ENCODE measurements around the gene ETFRF1.

Gene ETFRF1

DNA sequence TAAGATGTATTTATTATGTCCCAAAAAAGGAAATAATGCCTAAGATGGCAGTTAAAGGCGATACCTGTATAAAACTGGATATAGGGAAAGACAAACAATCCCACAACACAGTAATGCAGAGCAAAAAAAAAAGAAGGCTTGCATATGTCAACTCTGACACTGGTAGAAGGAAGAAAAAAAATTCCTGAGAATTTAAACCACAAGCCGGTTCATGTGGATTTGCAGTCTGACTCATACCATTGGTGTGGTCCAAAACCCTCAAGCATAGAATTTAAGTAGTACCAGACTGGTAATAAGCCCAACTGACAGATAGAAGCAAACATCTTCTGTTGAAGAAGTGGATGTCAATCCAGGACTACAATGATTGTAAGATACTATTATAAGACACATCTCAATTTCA, 7.3 kb upstream of the ETFRF1 start:
- Histone ChIP-seq H3K4me1 (ENCODE audit: control insufficient read depth, insufficient read depth, low read length) (peaks cover 7% of the 10 kb centered on the region), H3K4me3 (ENCODE audit: low read length) (no peak overlapping the region), H3K36me3 (ENCODE audit: control insufficient read depth, insufficient read depth, low read length, severe bottlenecking) (no peaks in the 10 kb centered on the region), H3K9ac (ENCODE audit: low read length) (no peak overlapping the region), H3K27me3 (replicated peaks; ENCODE audit: control insufficient read depth, insufficient read depth, low read length) (no peaks in the 10 kb centered on the region), H3K9me3 (ENCODE audit: control insufficient read depth, low read length) (no peaks in the 10 kb centered on the region)
- DNase-seq (ENCODE audit: low read depth), result peak; percentile 91

DNA sequence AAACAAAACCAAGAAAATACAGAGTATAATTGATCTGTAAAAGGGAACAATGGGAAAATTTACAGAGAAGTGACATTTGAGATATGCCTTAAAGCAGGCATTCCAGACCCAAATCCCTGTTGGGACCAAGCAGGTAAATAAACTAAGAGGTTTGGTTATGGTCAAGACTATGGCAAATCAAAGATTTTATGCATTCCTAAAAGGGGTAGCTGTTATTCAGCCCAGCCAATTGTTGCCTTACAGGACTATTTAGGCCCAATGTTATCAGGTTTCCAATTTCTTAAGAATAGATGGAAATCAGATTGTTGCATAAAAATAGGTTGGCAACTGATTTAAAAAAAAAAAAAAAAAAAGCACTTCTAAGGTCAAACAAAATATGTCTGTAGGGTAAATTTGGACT, 5.4 kb upstream of the ETFRF1 start:
- Histone ChIP-seq H3K36me3 (ENCODE audit: control insufficient read depth, insufficient read depth, low read length, severe bottlenecking) (no peaks in the 10 kb centered on the region), H3K4me1 (ENCODE audit: control insufficient read depth, insufficient read depth, low read length) (peaks cover 13% of the 10 kb centered on the region), H3K4me3 (ENCODE audit: low read length) (no peak overlapping the region), H3K9me3 (ENCODE audit: control insufficient read depth, low read length) (no peaks in the 10 kb centered on the region), H3K9ac (ENCODE audit: low read length) (no peak overlapping the region), H3K27me3 (replicated peaks; ENCODE audit: control insufficient read depth, insufficient read depth, low read length) (no peaks in the 10 kb centered on the region)
- DNase-seq (ENCODE audit: low read depth), result peak; percentile 69

DNA sequence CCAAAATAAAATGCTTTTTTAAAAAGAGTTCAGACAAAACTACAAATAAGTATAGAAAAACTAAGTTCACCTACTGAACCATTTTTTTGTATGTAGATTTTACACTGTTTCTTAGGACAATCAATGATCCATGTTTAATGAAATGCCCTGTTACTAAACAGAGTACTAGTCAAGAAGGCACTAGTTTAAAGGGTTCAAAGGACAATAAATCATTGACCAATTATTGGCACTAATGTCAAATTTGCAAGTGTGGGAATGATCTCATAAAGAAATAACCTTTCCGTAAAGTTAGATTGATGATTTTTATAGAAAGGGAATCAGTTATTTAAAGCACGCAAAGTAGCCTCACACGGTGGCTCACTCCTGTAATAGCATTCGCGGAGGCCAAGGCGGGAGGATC, 4.2 kb upstream of the ETFRF1 start:
- Histone ChIP-seq H3K9me3 (ENCODE audit: control insufficient read depth, low read length) (no peaks in the 10 kb centered on the region), H3K9ac (ENCODE audit: low read length) (no peak overlapping the region)

DNA sequence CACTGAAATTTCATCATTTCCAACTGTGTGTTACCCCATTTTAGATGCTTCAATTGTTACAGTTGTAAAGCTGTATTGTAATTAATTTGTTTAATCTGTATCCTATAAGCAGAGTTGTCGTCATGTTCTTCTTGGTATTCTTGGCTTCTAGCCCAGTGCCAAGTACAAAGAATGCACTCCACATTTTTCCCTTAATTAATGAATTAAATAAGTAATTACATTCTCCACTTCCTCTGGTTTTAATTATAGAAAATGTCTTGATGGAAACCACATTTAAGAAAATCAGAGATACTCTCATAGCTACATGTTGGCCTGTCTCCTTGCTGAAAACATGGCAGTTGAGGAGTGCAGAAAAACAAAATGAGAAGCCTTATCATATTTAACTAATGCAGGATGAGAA, 823 bp upstream of the ETFRF1 start:
- Histone ChIP-seq H3K27me3 (replicated peaks; ENCODE audit: control insufficient read depth, insufficient read depth, low read length) (no peaks in the 10 kb centered on the region), H3K4me1 (ENCODE audit: control insufficient read depth, insufficient read depth, low read length) (peaks cover 18% of the 10 kb centered on the region), H3K9ac (ENCODE audit: low read length) (peak overlapping the region; percentile 94), H3K4me3 (ENCODE audit: low read length) (peak overlapping the region; percentile 93), H3K9me3 (ENCODE audit: control insufficient read depth, low read length) (no peaks in the 10 kb centered on the region), H3K36me3 (ENCODE audit: control insufficient read depth, insufficient read depth, low read length, severe bottlenecking) (no peaks in the 10 kb centered on the region)
- DNase-seq (ENCODE audit: low read depth), result peak; percentile 39

More for the DNA sequence above, 4.2 kb upstream of the ETFRF1 start:
- Histone ChIP-seq H3K27me3 (replicated peaks; ENCODE audit: control insufficient read depth, insufficient read depth, low read length) (no peaks in the 10 kb centered on the region), H3K36me3 (ENCODE audit: control insufficient read depth, insufficient read depth, low read length, severe bottlenecking) (no peaks in the 10 kb centered on the region), H3K4me1 (ENCODE audit: control insufficient read depth, insufficient read depth, low read length) (peaks cover 16% of the 10 kb centered on the region), H3K4me3 (ENCODE audit: low read length) (no peak overlapping the region)
- DNase-seq (ENCODE audit: low read depth), result no peak

DNA sequence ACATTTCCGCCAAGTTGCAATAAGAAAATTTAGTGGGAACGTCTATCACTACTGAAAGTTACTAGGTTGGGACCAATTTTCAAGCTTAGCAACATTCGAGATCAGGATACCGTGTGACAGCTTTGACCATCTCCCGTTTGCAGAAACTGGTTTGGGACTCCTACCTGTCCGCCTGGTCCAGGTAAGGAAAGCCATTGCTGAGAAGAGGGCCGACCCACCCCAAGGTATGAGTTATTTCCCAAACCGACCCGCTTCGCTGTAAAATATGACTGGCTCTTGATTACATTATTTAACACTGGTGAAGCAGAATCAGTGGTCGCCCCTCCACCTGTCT, 348 bp upstream of the ETFRF1 start:
- no peaks in the 10 kb centered on the region for H3K27me3 ChIP-seq (replicated peaks; ENCODE audit: control insufficient read depth, insufficient read depth, low read length)
- H3K9ac ChIP-seq (ENCODE audit: low read length), result peak overlapping the region; percentile 94
- peak overlapping the region; percentile 93 for H3K4me3 ChIP-seq (ENCODE audit: low read length)
- H3K36me3 ChIP-seq (ENCODE audit: control insufficient read depth, insufficient read depth, low read length, severe bottlenecking), result no peaks in the 10 kb centered on the region
- peaks cover 16% of the 10 kb centered on the region for H3K4me1 ChIP-seq (ENCODE audit: control insufficient read depth, insufficient read depth, low read length)
- no peak for DNase-seq (ENCODE audit: low read depth)
- H3K9me3 ChIP-seq (ENCODE audit: control insufficient read depth, low read length), result no peaks in the 10 kb centered on the region

DNA sequence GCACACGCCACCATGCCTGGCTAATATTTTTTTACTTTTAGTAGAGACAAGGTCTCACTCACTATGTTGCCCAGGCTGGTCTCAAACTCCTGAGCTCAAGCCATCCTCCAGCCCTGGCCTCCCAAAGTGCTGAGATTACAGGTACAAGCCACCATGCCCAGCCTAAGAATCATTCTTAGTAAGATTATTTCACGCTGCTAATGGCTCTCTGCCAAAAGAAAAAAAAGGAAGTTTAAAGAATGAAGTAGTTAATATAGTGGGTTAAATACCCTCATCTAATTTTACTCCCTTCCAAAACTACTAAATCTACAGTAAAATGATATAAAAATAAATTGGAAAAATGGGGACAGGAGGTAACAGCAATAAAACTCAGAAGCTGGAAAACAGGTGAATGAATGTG, 2.6 kb downstream of the ETFRF1 start:
- Histone ChIP-seq H3K4me3 (ENCODE audit: low read length) (no peak overlapping the region), H3K9me3 (ENCODE audit: control insufficient read depth, low read length) (no peaks in the 10 kb centered on the region), H3K36me3 (ENCODE audit: control insufficient read depth, insufficient read depth, low read length, severe bottlenecking) (no peaks in the 10 kb centered on the region), H3K27me3 (replicated peaks; ENCODE audit: control insufficient read depth, insufficient read depth, low read length) (no peaks in the 10 kb centered on the region), H3K4me1 (ENCODE audit: control insufficient read depth, insufficient read depth, low read length) (peaks cover 21% of the 10 kb centered on the region), H3K9ac (ENCODE audit: low read length) (no peak overlapping the region)
- DNase-seq (ENCODE audit: low read depth), result no peak

DNA sequence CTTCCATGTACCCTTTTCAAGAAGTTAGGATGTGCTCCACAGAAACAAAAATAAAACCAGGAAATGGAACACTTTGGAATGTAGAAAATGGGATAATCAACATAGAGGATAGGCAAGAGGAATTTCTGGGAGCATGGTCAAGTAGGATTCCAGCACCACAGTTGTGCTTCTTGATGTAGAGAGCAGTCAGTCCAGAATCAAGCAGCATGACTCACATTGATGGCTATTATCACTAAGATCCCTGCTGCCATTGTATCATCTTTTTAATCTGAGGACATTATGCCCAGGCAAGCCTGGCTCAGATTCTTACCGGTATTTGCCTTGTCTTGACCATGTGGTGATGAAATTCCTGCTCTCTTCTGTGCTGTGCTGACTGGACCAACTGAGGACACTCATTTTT, 5.7 kb downstream of the ETFRF1 start:
- Histone ChIP-seq H3K4me1 (ENCODE audit: control insufficient read depth, insufficient read depth, low read length) (peaks cover 13% of the 10 kb centered on the region), H3K27me3 (replicated peaks; ENCODE audit: control insufficient read depth, insufficient read depth, low read length) (no peaks in the 10 kb centered on the region), H3K9ac (ENCODE audit: low read length) (no peak overlapping the region), H3K9me3 (ENCODE audit: control insufficient read depth, low read length) (no peaks in the 10 kb centered on the region), H3K4me3 (ENCODE audit: low read length) (no peak overlapping the region), H3K36me3 (ENCODE audit: control insufficient read depth, insufficient read depth, low read length, severe bottlenecking) (peaks cover 7% of the 10 kb centered on the region)
- DNase-seq (ENCODE audit: low read depth), result peak; percentile 39

DNA sequence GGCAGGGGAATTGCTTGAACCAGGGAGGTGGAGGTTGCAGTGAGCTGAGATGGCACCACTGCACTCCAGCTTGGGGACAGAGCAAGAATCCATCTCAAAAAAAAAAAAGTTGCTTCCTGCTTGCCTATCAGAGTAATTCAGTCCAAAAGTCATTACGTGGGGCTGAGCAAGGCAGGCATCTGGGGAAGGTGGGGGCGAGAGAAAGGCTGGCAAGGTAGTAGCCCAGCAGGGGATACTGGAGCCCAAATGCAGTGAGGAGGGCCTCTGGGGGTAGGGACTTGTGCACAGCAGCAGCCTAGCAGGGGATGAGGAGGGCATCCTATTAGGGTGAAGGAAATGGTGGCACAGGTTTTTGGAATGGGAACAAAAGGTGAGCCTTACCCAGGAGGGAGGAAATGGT, 7.1 kb downstream of the ETFRF1 start:
- DNase-seq (ENCODE audit: low read depth), result no peak
- Histone ChIP-seq H3K36me3 (ENCODE audit: control insufficient read depth, insufficient read depth, low read length, severe bottlenecking) (peaks cover 11% of the 10 kb centered on the region), H3K9me3 (ENCODE audit: control insufficient read depth, low read length) (no peaks in the 10 kb centered on the region), H3K4me1 (ENCODE audit: control insufficient read depth, insufficient read depth, low read length) (peaks cover 5% of the 10 kb centered on the region), H3K4me3 (ENCODE audit: low read length) (no peak overlapping the region), H3K27me3 (replicated peaks; ENCODE audit: control insufficient read depth, insufficient read depth, low read length) (no peaks in the 10 kb centered on the region), H3K9ac (ENCODE audit: low read length) (no peak overlapping the region)

DNA sequence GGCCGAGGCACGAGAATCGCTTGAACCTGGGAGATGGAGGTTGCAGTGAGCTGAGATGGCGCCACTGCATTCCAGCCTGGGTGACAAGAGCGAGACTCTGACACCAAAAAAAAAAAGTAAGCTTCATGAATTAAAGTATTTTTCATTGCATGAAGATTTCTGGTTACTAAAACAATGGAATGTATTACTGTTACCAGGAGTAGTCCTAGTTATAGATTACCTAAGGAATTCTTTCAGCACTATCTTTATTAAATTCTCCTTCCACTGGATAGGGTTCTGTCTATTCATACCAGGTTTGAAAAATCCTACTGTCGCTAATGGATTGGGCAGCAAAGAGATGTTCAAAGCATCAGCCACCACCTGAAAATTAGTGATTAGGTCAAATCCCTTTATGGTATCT, 12.4 kb downstream of the ETFRF1 start:
- Histone ChIP-seq H3K4me3 (ENCODE audit: low read length) (no peak overlapping the region), H3K9me3 (ENCODE audit: control insufficient read depth, low read length) (no peaks in the 10 kb centered on the region), H3K9ac (ENCODE audit: low read length) (no peak overlapping the region), H3K27me3 (replicated peaks; ENCODE audit: control insufficient read depth, insufficient read depth, low read length) (no peaks in the 10 kb centered on the region), H3K4me1 (ENCODE audit: control insufficient read depth, insufficient read depth, low read length) (no peaks in the 10 kb centered on the region), H3K36me3 (ENCODE audit: control insufficient read depth, insufficient read depth, low read length, severe bottlenecking) (peaks cover 42% of the 10 kb centered on the region)
- DNase-seq (ENCODE audit: low read depth), result no peak

DNA sequence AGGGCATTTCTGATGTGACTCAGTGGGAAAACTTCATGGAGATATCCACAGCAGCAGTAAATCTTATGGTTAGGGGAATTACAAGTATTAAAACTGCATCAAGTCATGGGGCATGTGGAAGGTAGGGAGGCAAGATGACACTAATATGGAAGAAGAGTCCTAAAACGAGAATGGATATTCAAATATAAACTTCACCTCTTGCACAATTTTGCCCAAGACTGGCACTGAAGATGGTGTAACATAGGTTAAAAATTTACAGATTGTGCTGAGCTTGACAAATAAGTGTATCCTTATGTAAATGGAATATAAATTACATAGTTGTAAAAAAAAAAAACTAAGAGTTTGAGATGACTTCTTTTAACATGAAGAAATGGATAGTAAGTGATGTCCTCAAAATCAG, 12.8 kb downstream of the ETFRF1 start:
- no peak overlapping the region for H3K4me3 ChIP-seq (ENCODE audit: low read length)
- no peaks in the 10 kb centered on the region for H3K9me3 ChIP-seq (ENCODE audit: control insufficient read depth, low read length)
- H3K9ac ChIP-seq (ENCODE audit: low read length), result no peak overlapping the region
- no peaks in the 10 kb centered on the region for H3K27me3 ChIP-seq (replicated peaks; ENCODE audit: control insufficient read depth, insufficient read depth, low read length)
- H3K4me1 ChIP-seq (ENCODE audit: control insufficient read depth, insufficient read depth, low read length), result no peaks in the 10 kb centered on the region
- no peak for DNase-seq (ENCODE audit: low read depth)
- H3K36me3 ChIP-seq (ENCODE audit: control insufficient read depth, insufficient read depth, low read length, severe bottlenecking), result peaks cover 42% of the 10 kb centered on the region

DNA sequence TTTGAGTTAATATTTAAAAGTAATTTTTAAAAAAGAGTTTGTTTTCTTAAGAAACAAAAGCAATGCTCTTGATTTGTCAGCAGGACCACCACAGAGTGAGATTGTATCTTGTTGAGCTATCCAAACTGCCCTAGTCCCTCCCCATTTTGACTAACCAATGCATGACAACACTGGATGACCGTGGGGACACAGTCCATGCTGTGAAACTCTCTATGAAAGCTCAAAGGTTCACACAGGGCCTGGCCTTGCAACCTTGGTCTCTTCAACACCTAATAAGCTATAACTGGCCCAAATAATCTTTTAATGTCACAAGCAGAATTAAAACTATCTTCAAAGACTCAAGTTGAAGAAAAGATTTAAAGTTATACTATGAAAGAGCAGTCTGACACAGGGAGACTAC, 13.5 kb downstream of the ETFRF1 start:
- Histone ChIP-seq H3K9me3 (ENCODE audit: control insufficient read depth, low read length) (no peaks in the 10 kb centered on the region), H3K9ac (ENCODE audit: low read length) (no peak overlapping the region), H3K4me1 (ENCODE audit: control insufficient read depth, insufficient read depth, low read length) (no peaks in the 10 kb centered on the region), H3K36me3 (ENCODE audit: control insufficient read depth, insufficient read depth, low read length, severe bottlenecking) (peaks cover 42% of the 10 kb centered on the region), H3K4me3 (ENCODE audit: low read length) (no peak overlapping the region), H3K27me3 (replicated peaks; ENCODE audit: control insufficient read depth, insufficient read depth, low read length) (no peaks in the 10 kb centered on the region)
- DNase-seq (ENCODE audit: low read depth), result no peak

DNA sequence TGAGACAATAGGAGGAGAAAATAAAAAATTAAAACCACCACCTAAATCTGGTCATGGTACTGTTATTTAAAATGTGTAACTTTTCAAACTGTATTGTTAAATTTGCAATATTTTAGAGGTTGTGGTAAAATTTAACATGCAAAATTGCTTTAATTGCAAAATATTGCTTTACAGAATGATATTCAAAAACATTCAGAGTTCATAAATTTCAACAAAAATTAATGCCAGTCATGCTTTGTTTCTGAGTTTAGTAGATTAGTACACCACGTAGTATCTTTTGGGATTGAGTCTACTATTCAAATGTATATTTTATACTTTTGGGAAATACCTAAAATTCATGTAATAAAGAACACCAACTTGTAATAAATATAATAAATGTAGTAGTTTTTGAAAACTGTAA, 18.3 kb downstream of the ETFRF1 start:
- Histone ChIP-seq H3K27me3 (replicated peaks; ENCODE audit: control insufficient read depth, insufficient read depth, low read length) (no peaks in the 10 kb centered on the region), H3K4me1 (ENCODE audit: control insufficient read depth, insufficient read depth, low read length) (no peaks in the 10 kb centered on the region), H3K36me3 (ENCODE audit: control insufficient read depth, insufficient read depth, low read length, severe bottlenecking) (peaks cover 23% of the 10 kb centered on the region), H3K4me3 (ENCODE audit: low read length) (no peak overlapping the region), H3K9me3 (ENCODE audit: control insufficient read depth, low read length) (no peaks in the 10 kb centered on the region), H3K9ac (ENCODE audit: low read length) (no peak overlapping the region)
- no peak for DNase-seq (ENCODE audit: low read depth)
